SJSA1 (cell line): ENCODE data around the gene POU2F1. TPM values are rescaled to one million over a fixed set of nuclear protein-coding genes. Genes with fewer than 3 reads are reported as not detected.

Experiments
- DNase-seq, 2 experiments: peaks; one replicate each; pipeline ENCODE4 v3.0.0-alpha.2; 2015 to 2020; ENCODE audit warnings: low spot score in 2 of 2, low read depth in 1 of 2
- H3K27ac ChIP-seq: fragments of 250-450 bp; sonication (Bioruptor Pico); 2 replicates; pipeline ENCODE4 v1.5.1; 2020; ENCODE audit warnings: mild to moderate bottlenecking, moderate library complexity
- H3K27me3 ChIP-seq: fragments of 250-450 bp; sonication (Bioruptor Pico); replicated peaks from 2 replicates; pipeline ENCODE4 v1.5.1; 2020; ENCODE audit warnings: mild to moderate bottlenecking, moderate library complexity
- H3K36me3 ChIP-seq: fragments of 250-450 bp; sonication (Bioruptor Pico); 2 replicates; pipeline ENCODE4 v1.5.1; 2020; ENCODE audit warnings: mild to moderate bottlenecking
- H3K4me1 ChIP-seq: fragments of 250-450 bp; sonication (Bioruptor Pico); replicated peaks from 2 replicates; pipeline ENCODE4 v1.6.1; 2021; ENCODE audit warnings: mild to moderate bottlenecking
- H3K4me3 ChIP-seq: fragments of 250-450 bp; sonication (Bioruptor Pico); 2 replicates; pipeline ENCODE4 v1.5.1; 2020; ENCODE audit warnings: mild to moderate bottlenecking
- H3K9me3 ChIP-seq: fragments of 250-450 bp; sonication (Bioruptor Pico); replicated peaks from 2 replicates; pipeline ENCODE4 v1.5.1; 2020; ENCODE audit warnings: mild to moderate bottlenecking
- total RNA-seq: library from RNA; depleted of rRNA; stranded (reverse); fragments of >200 nt; shearing (Covaris generic); gene quantifications from 2 replicates; pipeline ENCODE4 v1.2.3, GENCODE V29; 2014

The POU2F1 gene
- total RNA-seq, 1 experiment from 2014 or later, result 5.0 TPM

- DNase-seq, result no peak
- Histone ChIP-seq H3K36me3 (no peaks in the 10 kb centered on the region), H3K27me3 (0 out of 2 replicates have a peak, but pooled peaks cover 2% of the 10 kb centered on the region), H3K27ac (no peak overlapping the region), H3K9me3 (no peaks in the 10 kb centered on the region), H3K4me1 (no peaks in the 10 kb centered on the region), H3K4me3 (no peak overlapping the region)
These were observed 208.9 kb downstream of the POU2F1 start for GRCh38 chr1:167429612-167430011.

DNA sequence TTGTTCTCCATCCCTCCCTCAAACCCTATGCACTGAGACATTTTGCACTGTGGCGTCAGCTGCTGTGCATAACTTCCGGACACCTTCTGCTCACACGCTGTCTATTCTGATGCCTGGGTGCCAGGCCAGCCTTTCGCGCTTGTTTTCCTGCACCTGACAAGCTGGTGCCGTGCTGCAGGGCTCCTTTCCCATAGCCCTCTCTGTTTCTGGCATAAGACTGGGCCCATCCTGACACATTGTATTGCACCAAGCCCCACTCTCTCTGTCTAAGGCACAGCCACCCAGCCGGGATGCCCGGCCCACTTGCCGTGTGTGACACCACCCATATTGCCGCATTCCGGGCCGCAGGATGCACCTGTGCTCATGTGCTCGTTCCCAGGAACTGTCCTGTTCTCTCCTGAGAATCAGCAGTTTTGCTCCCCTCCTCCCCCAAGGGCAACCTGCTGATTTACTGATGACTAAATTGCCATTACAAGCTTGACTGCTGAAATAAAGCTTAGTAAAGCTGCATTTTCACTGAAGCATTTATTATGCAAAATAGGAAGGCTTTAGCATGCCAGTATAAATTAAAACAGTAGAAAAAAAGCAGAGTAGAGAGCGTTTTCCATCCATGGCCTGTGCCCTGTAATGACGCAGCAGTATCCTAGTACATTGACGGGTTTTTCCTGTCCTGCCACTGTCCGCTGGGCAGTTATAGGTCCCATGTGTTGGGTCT lies 209.6 kb downstream of the POU2F1 start:
- no peaks in the 10 kb centered on the region for H3K36me3 ChIP-seq
- no peak for DNase-seq
- H3K27me3 ChIP-seq, result 0 out of 2 replicates have a peak, but pooled peaks cover 2% of the 10 kb centered on the region
- H3K4me3 ChIP-seq, result no peak overlapping the region
- H3K4me1 ChIP-seq, result no peaks in the 10 kb centered on the region
- no peak overlapping the region for H3K27ac ChIP-seq
- H3K9me3 ChIP-seq, result no peaks in the 10 kb centered on the region

GRCh38 chr1:167430849-167431242 lies 210.2 kb downstream of the POU2F1 start:
- no peak for DNase-seq
- no peaks in the 10 kb centered on the region for H3K36me3 ChIP-seq
- no peaks in the 10 kb centered on the region for H3K4me1 ChIP-seq
- H3K9me3 ChIP-seq, result no peaks in the 10 kb centered on the region
- no peak overlapping the region for H3K27ac ChIP-seq
- H3K27me3 ChIP-seq, result 0 out of 2 replicates have a peak, but pooled peaks cover 2% of the 10 kb centered on the region
- no peak overlapping the region for H3K4me3 ChIP-seq

DNA sequence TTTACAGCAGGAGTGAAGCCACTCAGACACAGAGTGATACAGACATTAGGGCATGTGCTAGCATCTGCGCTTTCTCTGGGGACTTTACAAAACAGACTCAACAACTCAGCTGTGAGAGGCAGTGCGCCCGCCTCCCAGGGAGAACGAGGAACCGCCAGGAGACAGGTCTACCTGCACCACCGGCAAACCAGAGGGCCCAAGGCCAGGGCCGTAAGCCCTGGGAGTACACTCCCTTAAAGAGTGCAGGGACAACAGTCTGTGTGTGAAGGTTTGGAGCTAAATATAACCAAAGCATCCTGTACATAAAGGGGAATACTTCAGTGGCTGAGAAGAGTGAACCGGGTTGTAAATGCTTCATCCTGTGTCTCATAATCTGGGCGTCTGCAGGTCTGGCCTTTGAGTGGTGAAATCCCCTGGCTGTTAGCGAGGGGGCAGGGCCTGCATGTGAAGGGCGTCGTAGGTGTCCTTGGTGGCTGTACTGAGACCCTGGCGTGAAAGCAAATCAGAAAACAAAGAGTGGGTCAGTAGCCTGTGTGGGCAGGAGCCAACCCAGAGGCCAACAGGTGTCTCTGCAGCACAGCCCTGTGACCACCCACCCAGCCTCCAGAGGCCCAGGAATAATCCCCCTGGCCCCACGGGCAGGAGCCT lies 210.7 kb downstream of the POU2F1 start:
- DNase-seq, result no peak
- Histone ChIP-seq H3K4me3 (no peak overlapping the region), H3K27ac (no peak overlapping the region), H3K27me3 (peaks cover 4% of the 10 kb centered on the region; the same call in 1 of the 2 replicates), H3K4me1 (no peaks in the 10 kb centered on the region), H3K36me3 (no peaks in the 10 kb centered on the region), H3K9me3 (no peaks in the 10 kb centered on the region)

DNA sequence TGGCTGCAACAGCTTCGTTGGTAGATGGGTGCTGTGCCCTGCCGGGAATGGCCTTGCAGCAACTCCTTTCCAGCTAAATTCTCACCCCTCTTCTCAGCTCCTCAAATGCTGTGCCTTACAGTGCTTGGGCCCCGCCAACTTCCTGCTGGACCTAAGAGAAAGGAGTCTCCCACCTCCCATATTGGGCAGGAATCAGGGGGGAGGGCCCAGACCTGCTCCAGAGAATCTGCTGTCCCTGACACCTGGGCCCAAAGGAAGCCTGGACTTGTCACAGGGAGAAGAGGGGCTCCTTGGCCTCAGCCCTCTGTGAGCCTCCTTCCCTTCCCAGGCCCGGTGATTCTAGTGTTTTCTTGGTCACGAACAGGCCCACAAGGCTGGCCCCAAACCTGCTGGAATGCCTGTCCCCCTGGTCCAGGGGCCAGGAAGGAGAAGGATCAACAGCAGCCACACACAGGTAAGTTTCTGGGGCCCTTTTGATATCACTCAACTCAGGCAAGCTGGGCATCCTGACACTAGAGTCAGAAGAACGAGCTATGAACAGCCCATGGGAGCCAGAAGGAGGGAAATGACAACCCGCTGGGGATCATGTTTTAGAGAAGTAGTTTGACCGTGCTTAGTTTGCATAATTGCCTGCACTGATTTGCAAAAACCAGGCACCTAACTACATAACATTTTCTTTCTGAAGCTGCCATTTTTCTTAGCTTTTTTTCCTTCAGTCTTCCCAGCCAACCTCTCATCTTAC lies 211.4 kb downstream of the POU2F1 start:
- H3K27me3 ChIP-seq, result peaks cover 8% of the 10 kb centered on the region; the same call in 1 of the 2 replicates
- no peaks in the 10 kb centered on the region for H3K36me3 ChIP-seq
- no peak overlapping the region for H3K27ac ChIP-seq
- no peaks in the 10 kb centered on the region for H3K9me3 ChIP-seq
- no peak for DNase-seq
- no peaks in the 10 kb centered on the region for H3K4me1 ChIP-seq
- no peak overlapping the region for H3K4me3 ChIP-seq

DNA sequence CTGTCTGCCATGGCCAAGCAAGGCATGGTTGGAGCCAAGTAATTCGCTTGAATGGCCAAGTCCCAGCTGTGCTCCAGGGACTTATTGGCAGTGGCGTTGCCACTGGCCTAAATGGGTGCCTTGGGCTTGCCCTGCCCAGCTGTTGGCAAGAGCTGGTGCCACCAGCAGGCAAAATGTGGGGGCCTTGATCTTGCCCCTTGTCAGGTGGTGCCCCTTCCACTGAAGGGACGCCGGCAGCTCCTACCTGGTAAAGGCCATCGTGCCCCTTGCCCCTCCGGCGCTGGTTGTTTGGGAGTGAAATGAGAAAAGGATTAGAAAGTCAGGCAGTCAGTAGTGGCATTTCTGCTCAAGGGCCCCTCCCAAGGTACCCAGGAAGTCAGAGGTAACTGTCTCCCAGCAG lies 212.1 kb downstream of the POU2F1 start:
- H3K36me3 ChIP-seq, result no peaks in the 10 kb centered on the region
- peaks cover 8% of the 10 kb centered on the region; the same call in 1 of the 2 replicates for H3K27me3 ChIP-seq
- no peaks in the 10 kb centered on the region for H3K4me1 ChIP-seq
- no peak overlapping the region for H3K27ac ChIP-seq
- no peaks in the 10 kb centered on the region for H3K9me3 ChIP-seq
- no peak overlapping the region for H3K4me3 ChIP-seq
- DNase-seq, result no peak

DNA sequence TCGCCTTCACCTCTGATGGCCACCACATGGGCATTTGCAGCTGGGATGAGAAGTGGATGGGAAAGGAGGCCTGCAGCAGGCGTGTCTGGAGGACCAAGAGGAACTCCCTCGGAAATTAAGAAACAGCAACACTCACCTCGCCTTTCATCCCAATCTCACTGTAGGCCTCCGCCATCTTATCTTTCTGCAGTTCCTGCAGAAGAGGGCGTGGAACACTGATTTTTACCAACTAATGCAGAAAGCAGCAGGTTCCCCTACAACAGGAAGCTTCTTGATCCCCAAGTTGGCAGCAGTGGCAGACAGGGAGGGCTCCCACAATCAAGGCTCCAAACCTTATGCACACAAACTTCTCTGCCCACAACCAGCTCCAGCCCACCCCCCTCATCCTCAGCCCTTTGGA lies 213.2 kb downstream of the POU2F1 start:
- Histone ChIP-seq H3K4me3 (no peak overlapping the region), H3K9me3 (no peaks in the 10 kb centered on the region), H3K27me3 (peaks cover 12% of the 10 kb centered on the region), H3K36me3 (no peaks in the 10 kb centered on the region), H3K4me1 (no peaks in the 10 kb centered on the region), H3K27ac (no peak overlapping the region)
- DNase-seq, result no peak

- Histone ChIP-seq H3K9me3 (no peaks in the 10 kb centered on the region), H3K4me1 (peaks cover 3% of the 10 kb centered on the region), H3K27ac (no peak overlapping the region), H3K27me3 (peaks cover 12% of the 10 kb centered on the region), H3K4me3 (no peak overlapping the region), H3K36me3 (no peaks in the 10 kb centered on the region)
- DNase-seq, result no peak
These were observed 213.6 kb downstream of the POU2F1 start for GRCh38 chr1:167434306-167434705.

- no peak overlapping the region for H3K4me3 ChIP-seq
- peaks cover 19% of the 10 kb centered on the region for H3K27me3 ChIP-seq
- no peak overlapping the region for H3K27ac ChIP-seq
- H3K36me3 ChIP-seq, result no peaks in the 10 kb centered on the region
- peaks cover 6% of the 10 kb centered on the region for H3K4me1 ChIP-seq
- no peak for DNase-seq
- H3K9me3 ChIP-seq, result no peaks in the 10 kb centered on the region
These were observed 214.8 kb downstream of the POU2F1 start for GRCh38 chr1:167435484-167435883.

DNA sequence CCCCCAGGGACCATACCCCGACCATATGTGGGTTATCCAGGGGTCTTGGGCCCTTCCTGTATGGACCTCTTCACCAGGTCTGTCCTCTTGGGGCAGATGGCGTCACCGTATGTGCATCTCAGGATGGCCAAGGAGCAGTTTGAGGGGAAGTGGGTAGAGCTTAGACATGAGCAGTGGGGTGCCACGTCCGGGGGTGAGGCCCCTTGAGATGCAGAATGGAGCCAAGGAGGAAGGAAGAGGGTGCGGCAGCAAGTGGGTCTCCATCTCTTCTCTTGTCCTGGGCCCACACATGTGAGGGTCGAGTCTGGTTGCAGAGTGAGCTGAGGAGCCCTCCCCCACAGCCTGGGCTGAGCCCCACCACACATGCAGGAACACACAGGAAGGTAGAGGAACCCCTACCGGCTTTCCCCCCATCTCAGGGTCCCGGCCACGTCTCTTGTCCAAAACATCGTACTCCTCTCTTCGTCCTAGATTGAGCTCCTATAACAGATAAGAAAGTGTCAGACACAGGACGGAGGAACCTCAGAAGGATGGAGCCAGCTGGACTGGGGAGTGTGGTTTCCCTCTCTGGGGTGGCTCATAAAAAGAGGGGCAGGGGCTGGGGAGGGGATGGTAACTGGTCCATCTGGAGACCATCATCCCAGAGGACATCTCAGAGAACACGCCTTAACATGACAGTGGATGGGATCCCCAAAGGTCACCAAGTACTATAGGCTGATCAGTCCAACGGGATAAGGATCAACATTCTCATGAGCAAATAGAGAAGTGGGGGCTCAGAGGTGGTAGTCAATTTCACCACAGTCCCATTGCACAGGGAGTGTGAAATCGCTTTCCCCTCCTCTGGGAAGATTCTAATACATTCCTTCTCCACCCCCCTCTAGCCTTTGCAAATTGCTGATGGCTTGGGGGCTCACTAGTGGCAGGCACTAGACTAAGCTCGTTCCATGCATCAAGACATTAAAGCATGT lies 217.8 kb downstream of the POU2F1 start:
- no peaks in the 10 kb centered on the region for H3K9me3 ChIP-seq
- peaks cover 19% of the 10 kb centered on the region for H3K27me3 ChIP-seq
- no peak overlapping the region for H3K4me3 ChIP-seq
- DNase-seq, result no peak
- H3K36me3 ChIP-seq, result no peaks in the 10 kb centered on the region
- H3K27ac ChIP-seq, result no peak overlapping the region
- H3K4me1 ChIP-seq, result peaks cover 6% of the 10 kb centered on the region

DNA sequence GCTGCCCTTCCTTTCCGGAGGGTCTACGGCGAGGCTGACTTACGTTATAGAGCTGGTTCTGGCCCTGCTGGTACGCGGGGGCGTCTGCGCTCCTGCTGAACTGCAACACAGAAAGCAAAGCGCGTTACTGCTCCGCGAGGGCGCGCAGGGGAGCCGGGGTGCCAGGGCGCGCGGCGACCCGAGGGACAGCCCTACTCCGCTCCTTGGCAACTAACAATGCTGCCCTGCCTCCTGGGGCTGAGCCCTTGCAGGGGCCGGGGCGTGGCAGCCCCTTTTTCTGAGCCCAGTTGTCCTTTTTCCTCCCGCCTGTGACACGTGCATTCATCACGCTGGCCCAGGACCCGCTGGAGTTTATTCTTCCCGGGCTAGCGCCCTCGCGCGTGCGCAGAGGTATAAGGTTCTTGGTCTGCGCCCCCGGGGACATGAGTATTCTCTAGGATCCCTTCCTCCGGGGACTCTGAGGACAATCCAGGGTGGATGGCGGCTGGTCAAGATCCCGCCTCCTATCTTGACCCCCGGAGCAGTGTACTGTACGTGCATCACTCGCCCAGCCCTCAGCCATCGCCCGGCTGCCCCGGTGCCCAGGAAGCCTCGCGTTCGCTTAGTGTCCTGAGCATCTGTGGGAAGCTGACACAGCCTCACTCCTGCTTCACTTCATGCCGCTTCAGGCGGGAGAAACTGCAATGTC lies 218.8 kb downstream of the POU2F1 start:
- peak in 1 of 2 experiments; percentile 31 for DNase-seq
- Histone ChIP-seq H3K4me3 (peak overlapping the region; percentile 25), H3K4me1 (peaks cover 6% of the 10 kb centered on the region), H3K36me3 (no peaks in the 10 kb centered on the region), H3K9me3 (no peaks in the 10 kb centered on the region), H3K27me3 (peaks cover 19% of the 10 kb centered on the region), H3K27ac (no peak overlapping the region)

- DNase-seq, result no peak
- H3K4me1 ChIP-seq, result peaks cover 6% of the 10 kb centered on the region
- no peaks in the 10 kb centered on the region for H3K36me3 ChIP-seq
- no peaks in the 10 kb centered on the region for H3K9me3 ChIP-seq
- H3K27ac ChIP-seq, result no peak overlapping the region
- H3K27me3 ChIP-seq, result peaks cover 19% of the 10 kb centered on the region
- H3K4me3 ChIP-seq, result no peak overlapping the region
These were observed 219.7 kb downstream of the POU2F1 start for GRCh38 chr1:167440345-167440744.

- Histone ChIP-seq H3K36me3 (no peaks in the 10 kb centered on the region), H3K27me3 (peaks cover 19% of the 10 kb centered on the region), H3K9me3 (no peaks in the 10 kb centered on the region), H3K4me3 (no peak overlapping the region), H3K4me1 (peaks cover 6% of the 10 kb centered on the region), H3K27ac (no peak overlapping the region)
- DNase-seq, result no peak
These were observed 220.1 kb downstream of the POU2F1 start for GRCh38 chr1:167440776-167441175.
